ENCODE data around the gene DHRS9. TPM values are rescaled to one million over a fixed set of nuclear protein-coding genes. Genes with fewer than 3 reads are reported as not detected.

DHRS9 gene
- polyA plus RNA-seq, 1 donor (not counting 4 experiments of a cell fraction or from before 2014, with no cell fraction given): 3.3 TPM

- no peaks in the 10 kb centered on the region for H3K9me3 ChIP-seq (ENCODE audit: control insufficient read depth, low read depth, low read length)
- peaks cover 11% of the 10 kb centered on the region for H3K4me1 ChIP-seq (ENCODE audit: control insufficient read depth, extremely low read depth, insufficient read depth, low read length)
- H4K20me1 ChIP-seq (ENCODE audit: control insufficient read depth, extremely low read depth, insufficient read depth, low read length): no peaks in the 10 kb centered on the region
- FAIRE-seq (peak; percentile 55), DNase-seq (ENCODE audit: low read depth, low spot score) (no peak)
- no peak overlapping the region for H3K4me2 ChIP-seq (ENCODE audit: control insufficient read depth, extremely low read depth, insufficient read depth, low read depth, low read length)
- no peak overlapping the region for H3K27ac ChIP-seq (ENCODE audit: control insufficient read depth, insufficient read depth, low read length)
- H3K36me3 ChIP-seq (ENCODE audit: control insufficient read depth in 2 of 2, extremely low read depth in 1 of 2, insufficient read depth in 2 of 2, low read length in 2 of 2): no peaks in the 10 kb centered on the region
- no peak for TF ChIP-seq CTCF (optimal IDR thresholded peaks at IDR 0.05 in 1 of 3, IDR thresholded peaks at IDR 0.05 in 1 of 3, conservative IDR thresholded peaks at IDR 0.05 in 1 of 3; ENCODE audit: extremely low read depth in 1 of 3, insufficient read depth in 2 of 3, low read length in 3 of 3)
- TF ChIP-seq EZH2 (IDR thresholded peaks at IDR 0.05; ENCODE audit: low read length): no peak
- H3K9ac ChIP-seq (ENCODE audit: control insufficient read depth, extremely low read depth, insufficient read depth, low read length): no peak overlapping the region
- H3K79me2 ChIP-seq (ENCODE audit: control insufficient read depth, insufficient read depth, low read length): no peaks in the 10 kb centered on the region
- H2AFZ ChIP-seq (ENCODE audit: control insufficient read depth, low read length): no peak overlapping the region
- no peaks in the 10 kb centered on the region for H3K9me1 ChIP-seq (ENCODE audit: control insufficient read depth, extremely low read depth, insufficient read depth, low read length)
- H3K27me3 ChIP-seq (ENCODE audit: control insufficient read depth, extremely low read depth, insufficient read depth, low read length): no peaks in the 10 kb centered on the region
- no peak overlapping the region for H3K4me3 ChIP-seq (ENCODE audit: control insufficient read depth in 2 of 3, extremely low read depth in 1 of 3, insufficient read depth in 2 of 3, low read depth in 1 of 3, low read length in 3 of 3)
- dilution Hi-C loops (cut with MboI; ENCODE audit: extremely low pct_ligation_motif_present, low sequenced_read_pairs): no loop called here
Observed at GRCh38 chr2:169077674-169078240, 8.4 kb downstream of the DHRS9 start.

- H3K79me2 ChIP-seq (ENCODE audit: control insufficient read depth, insufficient read depth, low read length): no peaks in the 10 kb centered on the region
- peak overlapping the region; percentile 3 for H3K4me2 ChIP-seq (ENCODE audit: control insufficient read depth, extremely low read depth, insufficient read depth, low read depth, low read length)
- peak overlapping the region; percentile 20 for H2AFZ ChIP-seq (ENCODE audit: control insufficient read depth, low read length)
- no peak overlapping the region for H3K9ac ChIP-seq (ENCODE audit: control insufficient read depth, extremely low read depth, insufficient read depth, low read length)
- H3K9me1 ChIP-seq (ENCODE audit: control insufficient read depth, extremely low read depth, insufficient read depth, low read length): no peaks in the 10 kb centered on the region
- peaks cover 3% of the 10 kb centered on the region for H3K4me1 ChIP-seq (ENCODE audit: control insufficient read depth, extremely low read depth, insufficient read depth, low read length)
- DNase-seq (ENCODE audit: low read depth, low spot score) (no peak), FAIRE-seq (no peak)
- no peak overlapping the region for H3K27ac ChIP-seq (ENCODE audit: control insufficient read depth, insufficient read depth, low read length)
- H3K27me3 ChIP-seq (ENCODE audit: control insufficient read depth, extremely low read depth, insufficient read depth, low read length): no peaks in the 10 kb centered on the region
- no peaks in the 10 kb centered on the region for H3K9me3 ChIP-seq (ENCODE audit: control insufficient read depth, low read depth, low read length)
- dilution Hi-C loops (cut with MboI; ENCODE audit: extremely low pct_ligation_motif_present, low sequenced_read_pairs): no loop called here
- TF ChIP-seq CTCF (optimal IDR thresholded peaks at IDR 0.05 in 1 of 3, IDR thresholded peaks at IDR 0.05 in 1 of 3, conservative IDR thresholded peaks at IDR 0.05 in 1 of 3; ENCODE audit: extremely low read depth in 1 of 3, insufficient read depth in 2 of 3, low read length in 3 of 3): no peak
- TF ChIP-seq EZH2 (IDR thresholded peaks at IDR 0.05; ENCODE audit: low read length): no peak
- H4K20me1 ChIP-seq (ENCODE audit: control insufficient read depth, extremely low read depth, insufficient read depth, low read length): no peaks in the 10 kb centered on the region
- no peaks in the 10 kb centered on the region for H3K36me3 ChIP-seq (ENCODE audit: control insufficient read depth in 2 of 2, extremely low read depth in 1 of 2, insufficient read depth in 2 of 2, low read length in 2 of 2)
- H3K4me3 ChIP-seq (ENCODE audit: control insufficient read depth in 2 of 3, extremely low read depth in 1 of 3, insufficient read depth in 2 of 3, low read depth in 1 of 3, low read length in 3 of 3): no peak overlapping the region
Observed at GRCh38 chr2:169080250-169081069, 11.1 kb downstream of the DHRS9 start.
